GM20431 (cell line): ENCODE measurements around the gene S100A16.

Experiments
- in situ Hi-C: fragments of 300-500 bp; cut with MseI, MboI; formaldehyde crosslinking; loops from one replicate; pipeline ENCODE4 v1.15.0; 2020; ENCODE audit warnings: low sequenced_read_pairs; ENCODE audit not compliant: unreplicated experiment

S100A16 gene

DNA sequence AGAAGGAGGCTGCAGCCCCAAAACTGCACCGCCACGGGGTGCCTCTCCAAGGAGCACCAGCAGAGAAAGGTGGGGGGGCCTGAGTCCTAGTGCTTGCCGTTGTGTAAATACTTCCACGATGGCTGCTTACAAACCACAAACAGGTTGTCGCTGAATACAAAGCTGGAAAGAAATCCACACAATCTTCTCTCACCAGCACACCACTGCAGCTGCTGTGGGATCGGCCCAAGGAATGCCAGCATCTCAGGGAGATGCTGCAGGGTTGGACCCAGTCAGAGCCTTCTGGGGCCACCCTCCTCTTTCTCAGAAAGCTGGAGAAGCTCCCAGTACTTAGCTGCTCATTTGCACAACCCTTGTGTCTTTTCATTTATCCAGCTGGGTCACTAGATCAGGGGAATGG, 6.2 kb upstream of the S100A16 start:
- in situ Hi-C loops = no loop called here

DNA sequence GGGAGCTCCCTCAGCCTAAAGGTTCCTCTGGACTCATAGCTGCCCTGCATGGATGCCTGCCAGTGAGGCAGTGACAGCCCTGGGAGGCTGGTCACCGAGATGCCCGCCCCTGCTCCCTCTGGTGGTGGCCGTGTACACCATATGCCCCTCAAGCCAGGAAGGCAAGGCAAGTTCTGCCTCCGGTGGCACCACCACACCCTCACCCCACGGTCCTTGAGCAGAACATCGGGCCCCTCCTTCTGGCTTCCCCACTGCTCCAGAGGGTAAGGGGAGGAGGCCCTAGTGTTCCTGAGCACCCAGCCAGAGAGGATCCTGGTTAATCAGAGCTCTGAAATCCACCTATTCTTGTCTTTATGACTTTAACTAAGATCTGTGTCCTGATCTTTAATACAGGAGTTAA, 4.7 kb upstream of the S100A16 start:
- in situ Hi-C loops = no loop called here

DNA sequence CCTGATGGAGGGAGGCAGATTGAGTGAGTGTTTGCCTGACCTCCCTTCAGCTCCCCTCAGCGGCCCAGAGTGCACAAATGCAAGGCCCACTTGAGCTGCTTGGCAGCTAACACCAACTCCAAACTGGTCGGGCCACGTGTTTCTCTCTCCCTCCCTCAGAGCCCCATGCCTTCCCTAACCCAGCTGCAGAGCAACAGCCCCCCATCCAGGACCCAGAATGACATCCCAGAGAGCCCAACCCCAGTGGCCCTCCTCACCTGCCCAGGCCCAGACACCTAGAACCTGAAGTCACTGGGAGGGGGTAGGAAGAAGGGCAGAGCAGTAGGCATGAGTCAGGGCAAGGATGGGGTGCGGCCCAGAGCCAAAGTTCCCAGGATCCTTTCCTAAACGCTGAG, 4.0 kb upstream of the S100A16 start:
- in situ Hi-C loops = no loop called here

DNA sequence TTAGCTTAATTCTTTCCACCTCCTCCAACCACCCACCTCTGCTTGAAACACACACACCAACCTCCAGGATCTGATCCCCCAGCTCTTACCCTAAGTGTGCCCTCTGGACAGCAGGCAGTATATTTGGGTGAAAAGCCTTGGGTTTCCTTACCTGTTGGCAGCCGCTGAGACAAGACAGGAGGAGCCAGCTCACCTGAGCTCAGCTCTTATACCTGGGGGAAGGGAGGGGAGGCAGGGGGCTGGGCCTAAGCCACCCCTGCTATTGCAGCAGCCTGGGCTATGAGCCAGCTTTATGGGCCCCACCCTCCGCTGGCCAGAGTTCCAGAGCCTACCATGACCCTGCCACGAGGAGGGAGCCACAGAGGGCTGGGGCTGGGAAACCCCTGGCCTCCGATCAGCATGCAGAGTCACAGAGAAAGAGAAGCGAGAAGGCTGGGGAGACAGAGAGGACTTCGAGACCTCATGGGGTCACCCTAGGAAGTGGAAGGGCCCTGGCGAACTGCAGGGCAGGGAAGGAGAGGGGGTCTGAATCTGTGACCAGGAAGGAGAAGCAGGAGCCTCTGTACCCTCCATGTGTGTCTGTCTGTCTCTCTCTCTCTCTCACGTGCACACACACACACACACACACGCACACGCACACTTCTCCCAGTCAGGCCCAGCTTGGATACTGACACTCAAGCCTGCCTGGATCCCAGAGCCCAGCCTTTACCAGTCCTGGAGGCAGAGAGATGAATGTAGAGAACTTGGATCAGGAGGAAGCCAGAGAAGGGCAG, 3.4 kb upstream of the S100A16 start, which contains the start of gene S100A14:
Gene S100A14 (minus strand): TSS at position 182 of the 773 bp plus-strand sequence. CDS start 467 bp downstream, outside the sequence.
- in situ Hi-C loops = no loop called here

DNA sequence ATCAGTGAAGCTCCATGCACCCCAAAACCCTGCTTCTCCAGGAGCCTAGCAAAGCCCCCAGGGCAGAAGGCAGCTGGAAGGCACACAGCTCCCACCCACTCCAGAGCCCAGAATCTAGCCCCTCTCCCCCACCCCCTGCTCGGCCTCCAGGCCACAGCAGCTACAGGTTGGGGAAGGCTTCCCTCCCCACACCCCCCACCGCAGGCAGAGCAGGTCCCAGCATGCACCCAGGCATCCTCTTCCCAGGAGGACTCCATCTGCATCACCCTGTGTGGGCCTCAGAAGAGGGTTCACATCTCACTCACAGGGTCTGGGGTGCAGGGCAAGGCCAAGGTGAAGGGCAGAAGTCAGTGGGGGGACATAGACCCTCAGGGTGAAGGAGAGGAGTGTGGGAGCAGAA, 2.5 kb upstream of the S100A16 start:
- in situ Hi-C loops = no loop called here

DNA sequence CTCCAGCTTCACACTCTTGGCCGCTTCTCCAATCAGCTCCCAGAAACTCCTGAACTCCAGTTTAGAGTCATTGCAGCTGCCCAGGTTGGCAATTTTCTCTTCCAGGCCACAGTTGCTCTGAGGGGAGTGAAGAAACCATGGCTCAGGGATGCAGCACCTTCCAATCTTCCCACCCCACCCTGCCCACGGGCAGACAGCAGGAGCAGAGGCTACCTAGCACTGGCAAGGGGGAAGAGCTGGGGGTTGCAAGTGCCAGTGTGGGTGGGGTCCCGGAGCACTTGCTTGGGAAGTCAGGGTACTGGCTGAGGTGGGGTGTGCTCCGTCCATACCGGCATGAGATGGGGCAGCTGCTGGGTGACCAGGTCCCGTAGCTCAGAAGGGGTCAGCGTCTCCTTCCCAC, 2.0 kb upstream of the S100A16 start:
- in situ Hi-C loops = no loop called here

DNA sequence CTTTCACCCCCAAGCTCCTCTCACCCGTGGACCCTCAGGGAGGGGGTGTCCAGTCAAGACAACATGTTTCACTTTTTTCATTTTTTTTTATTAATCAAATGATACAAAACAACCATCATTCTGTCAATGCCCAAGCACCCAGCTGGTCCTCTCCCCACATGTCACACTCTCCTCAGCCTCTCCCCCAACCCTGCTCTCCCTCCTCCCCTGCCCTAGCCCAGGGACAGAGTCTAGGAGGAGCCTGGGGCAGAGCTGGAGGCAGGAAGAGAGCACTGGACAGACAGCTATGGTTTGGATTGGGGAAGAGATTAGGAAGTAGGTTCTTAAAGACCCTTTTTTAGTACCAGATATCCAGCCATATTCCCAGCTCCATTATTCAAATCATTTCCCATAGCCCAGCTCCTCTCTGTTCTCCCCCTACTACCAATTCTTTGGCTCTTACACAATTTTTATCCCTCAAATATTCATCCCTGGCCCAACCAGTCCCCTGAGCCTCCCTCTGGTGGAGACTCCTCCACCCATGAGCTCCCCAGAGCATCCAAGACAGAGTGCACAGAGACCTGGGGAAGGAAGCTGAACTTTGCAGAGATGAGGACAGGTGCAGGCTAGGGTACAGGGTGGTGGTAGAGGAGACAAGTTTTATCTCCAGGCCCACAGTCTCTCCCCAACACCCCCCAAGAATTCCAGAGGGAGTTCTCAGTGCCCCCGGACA, 1.4 kb upstream of the S100A16 start:
- in situ Hi-C loops = no loop called here

DNA sequence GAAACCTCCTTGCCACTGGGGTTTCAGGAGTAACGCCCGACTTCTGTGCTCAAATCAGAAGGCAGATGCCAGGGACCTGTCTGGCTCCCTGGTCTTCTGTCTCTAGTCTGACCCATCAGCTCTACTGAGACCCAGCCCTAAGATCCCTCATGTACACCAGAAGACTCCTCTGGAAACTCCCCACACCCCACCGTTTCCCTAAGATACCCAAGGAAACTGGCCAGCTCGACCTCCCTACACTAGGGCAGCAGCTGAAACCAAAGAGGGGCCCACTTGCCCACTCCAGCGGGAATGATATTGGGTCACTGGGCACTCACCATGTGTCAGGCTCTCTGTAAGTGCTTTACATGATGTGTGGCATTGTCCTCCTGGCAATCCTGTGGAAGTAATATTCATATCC, 469 bp upstream of the S100A16 start:
- in situ Hi-C loops = no loop called here

DNA sequence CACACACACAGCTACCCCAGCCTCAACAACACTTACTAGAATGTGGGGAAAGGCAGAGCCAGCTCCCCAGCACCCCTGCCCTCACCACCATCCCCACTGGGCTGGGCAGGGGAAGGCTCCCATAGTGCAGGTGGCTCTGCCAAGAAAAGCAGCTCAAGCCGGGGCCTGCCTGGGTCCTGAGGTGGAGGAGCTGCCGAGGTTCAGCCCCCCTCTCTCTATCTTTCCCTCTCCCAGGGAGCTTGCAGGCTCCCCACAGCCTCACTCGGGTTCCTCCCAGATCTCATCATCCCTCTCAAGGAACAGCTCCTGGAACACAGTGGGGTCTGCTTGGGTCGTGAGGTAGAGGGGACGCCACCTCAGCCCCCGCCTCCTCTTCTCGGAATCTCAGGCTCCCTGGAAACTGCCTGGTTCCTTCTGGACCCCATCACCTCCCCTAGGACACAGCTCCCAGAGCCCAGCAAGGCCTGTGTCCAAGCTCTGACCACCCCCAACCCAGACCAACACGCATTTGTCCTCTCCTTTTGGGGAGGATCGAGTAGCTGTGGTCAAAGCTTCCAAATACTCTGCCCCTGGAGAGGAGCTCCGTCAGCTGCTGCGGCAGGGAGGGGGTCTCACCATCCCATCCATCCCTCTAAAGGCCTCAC, 704 bp downstream of the S100A16 start:
- in situ Hi-C loops = no loop called here

DNA sequence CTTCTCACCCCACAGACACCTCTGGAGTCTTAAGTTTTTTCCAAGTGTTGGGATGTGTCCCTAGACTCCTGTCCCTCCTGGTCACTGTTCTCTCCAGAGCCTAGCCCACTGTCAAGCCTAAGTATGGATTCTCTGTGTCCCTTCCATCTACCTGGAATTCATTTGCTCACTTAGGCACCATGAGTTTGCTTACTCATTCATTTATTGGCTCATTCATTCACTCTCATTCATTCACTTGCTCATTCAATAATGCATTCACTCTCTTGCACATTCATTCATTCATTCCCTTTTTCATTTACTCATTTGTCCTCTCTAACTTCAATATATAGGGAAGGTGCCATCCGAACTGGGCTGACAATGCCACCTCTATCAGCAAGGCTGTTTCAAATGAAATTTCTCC, 1.6 kb downstream of the S100A16 start:
- in situ Hi-C loops = no loop called here

DNA sequence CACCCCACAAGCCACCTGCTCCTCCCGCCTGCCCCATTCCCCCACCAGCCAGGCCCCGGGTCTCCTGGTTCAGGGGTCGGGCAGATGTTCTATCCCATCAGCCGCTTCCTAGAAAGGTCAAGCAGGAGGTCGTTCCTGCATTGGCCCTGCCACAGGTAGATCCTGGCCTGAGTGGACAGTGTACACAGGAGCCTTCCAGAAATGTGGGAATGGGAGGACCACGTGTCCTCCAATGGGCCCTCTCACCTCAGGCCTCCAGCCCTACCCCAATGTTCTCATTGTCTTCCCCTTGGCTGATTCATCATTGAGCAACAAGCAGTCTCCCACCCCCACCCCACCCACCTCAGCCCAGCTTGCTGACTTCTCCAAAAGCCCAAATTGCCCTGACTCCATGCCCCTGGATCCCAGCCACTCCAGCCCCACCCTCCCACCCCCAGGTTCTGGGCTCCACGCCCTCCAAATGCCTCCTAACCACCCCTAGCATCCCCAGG, 2.1 kb downstream of the S100A16 start:
- in situ Hi-C loops = no loop called here

DNA sequence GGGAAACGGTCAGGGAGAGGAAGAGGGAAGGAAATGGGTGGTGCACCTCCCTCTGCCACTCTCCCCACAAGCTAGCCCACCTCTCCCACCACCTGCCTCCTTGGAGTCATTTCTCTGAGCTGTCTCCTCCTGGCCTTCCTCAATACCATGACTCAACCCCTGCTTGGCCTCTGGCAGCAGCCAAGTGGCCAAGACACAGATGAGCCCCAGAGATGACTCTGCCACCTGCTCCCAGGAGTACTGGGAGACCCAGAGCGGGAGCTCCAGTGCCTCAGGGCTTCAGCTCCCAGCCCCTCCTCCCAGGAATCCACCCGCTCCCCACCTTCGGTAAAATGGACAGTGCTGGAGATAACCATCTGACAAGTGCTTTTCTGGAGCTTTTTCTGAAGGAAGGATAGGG, 2.6 kb downstream of the S100A16 start:
- in situ Hi-C loops = no loop called here

DNA sequence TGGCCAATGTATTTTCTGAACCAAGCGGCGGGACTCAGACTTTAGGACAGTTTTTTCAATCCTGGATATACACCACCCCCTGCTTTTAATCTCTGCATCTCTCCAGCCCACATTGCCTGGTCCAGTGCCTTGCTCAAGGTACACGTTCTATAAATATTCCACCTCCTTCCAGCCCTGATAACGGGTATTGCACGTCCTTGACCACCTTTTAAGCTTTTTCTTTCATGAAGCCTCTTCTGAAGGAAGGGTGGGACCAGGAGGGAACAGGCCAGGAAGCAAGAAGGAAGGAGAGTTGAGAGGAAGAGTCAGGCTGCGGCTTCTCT, 3.4 kb downstream of the S100A16 start:
- in situ Hi-C loops = no loop called here

DNA sequence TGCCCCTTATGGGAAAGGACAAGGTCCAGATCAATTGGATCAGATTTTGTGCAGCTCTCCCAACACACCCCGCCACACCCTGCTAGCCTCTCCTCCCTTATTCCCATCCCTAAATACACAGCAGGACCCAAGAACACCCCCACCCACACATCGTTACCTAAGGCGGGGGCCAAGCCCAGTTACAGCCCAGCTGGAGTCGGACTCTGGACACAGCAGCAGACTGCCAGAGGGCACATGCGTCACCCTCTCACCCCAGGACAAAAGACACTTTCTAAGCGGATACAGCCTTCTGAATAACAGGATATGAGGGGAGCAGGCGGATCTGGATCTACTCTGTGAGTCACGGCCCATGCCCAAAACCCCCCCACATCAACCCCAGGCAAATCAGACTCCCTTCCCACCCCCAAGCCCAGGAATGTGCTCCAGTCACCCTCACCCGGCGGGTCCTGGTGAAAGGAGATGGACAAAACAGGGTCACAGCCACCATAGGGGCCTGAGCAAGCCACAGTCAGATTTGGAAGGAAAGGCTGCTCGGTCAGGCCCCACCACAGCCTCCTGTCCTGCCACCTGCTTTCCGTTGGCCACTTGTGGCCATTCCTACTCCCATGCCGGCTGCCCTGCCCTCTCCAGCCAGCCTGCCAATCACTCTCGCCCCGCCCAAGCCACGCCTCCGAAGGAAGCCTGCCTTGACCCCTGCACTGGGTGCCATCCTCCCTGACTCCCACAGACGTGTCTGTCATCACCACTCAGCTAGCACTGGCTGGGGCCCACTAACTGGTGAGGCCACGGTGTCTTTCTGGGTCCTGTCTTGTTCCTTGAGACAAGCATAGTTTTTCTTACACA, 4.0 kb downstream of the S100A16 start:
- in situ Hi-C loops = no loop called here

DNA sequence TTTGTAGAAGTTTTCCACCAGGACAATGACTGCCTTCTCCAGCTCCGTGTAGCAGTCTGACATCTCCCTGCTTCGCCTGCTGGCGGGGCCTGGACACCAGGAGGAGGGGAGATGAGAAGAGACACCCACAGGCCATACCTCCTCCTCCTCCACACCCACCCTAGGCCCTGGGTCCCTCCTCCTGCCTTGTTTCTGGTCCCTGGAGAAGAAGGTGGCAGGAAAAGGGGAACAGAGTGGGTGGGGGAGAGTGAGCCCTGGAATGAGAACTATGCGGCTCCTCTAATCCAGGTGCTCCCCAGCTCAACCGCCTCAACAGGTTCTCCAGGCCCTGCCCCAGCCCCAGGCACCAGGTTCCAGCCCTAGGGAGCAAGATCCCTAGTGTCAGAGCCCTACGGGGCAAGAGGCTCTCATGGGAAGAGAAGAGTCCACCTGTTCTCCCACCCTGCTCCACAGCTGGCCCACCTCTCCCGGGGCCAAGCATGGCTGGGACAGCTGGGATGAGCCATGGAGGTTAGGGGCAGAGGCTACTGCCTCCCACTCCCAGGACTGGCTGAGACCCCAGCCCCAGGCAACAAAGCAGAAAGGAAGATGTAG, 4.8 kb downstream of the S100A16 start:
- in situ Hi-C loops = no loop called here

DNA sequence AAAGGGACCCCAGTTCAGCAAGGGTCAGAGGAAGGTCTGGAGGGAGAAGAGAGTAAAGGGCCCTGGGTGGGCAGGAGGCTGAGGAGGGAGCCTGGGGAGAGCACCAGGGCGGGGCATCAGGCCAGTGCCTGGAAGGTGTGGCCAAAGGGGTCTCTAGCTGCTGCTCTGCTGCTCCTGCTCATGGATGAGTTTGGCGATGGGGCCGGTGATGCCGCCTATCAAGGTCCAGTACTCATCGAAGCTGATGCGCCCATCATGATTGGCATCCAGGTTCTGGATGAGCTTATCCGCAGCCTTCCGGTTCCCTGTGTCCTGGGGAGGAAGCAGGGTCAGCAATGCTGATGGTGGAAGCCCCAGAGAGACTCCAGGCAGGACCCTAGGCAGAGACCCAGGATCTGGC, 5.6 kb downstream of the S100A16 start:
- in situ Hi-C loops = no loop called here

DNA sequence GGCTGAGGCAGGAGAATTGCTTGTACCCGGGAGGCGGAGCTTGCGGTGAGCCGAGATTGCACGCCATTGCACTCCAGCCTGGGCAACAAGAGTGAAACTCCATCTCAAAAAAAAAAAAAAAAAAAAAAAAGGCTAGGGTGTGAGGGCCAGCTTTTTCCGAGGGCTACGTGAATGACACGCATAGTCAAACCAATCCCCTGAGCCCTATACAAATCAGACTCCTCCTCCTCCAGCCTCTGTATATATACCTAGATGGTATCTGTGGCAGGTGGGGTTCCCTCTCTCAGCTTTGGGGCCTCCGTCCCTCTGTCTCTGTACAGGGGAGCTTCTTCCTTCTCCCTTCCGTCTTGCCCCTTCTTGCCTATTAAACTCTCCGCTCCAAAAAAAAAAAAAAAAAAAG, 6.7 kb downstream of the S100A16 start:
- in situ Hi-C loops = no loop called here

DNA sequence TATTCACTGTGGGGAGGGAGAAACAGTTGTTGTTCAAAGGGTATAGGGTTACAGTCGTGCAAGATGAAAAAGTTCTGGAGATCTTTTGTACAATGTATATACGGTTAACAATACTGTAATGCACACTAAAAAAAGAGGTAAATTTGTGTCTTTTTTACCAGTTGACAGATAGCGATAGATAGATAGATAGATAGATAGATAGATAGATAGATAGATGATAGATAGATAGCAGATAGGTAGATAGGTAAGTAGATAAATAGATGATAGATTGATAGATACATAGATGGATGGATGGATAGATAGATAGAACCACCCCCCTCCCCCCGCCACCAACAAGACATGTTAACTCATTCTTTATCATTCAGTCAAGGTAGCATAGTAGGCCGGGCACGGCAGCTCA, 10.2 kb downstream of the S100A16 start:
- in situ Hi-C loops = no loop called here

DNA sequence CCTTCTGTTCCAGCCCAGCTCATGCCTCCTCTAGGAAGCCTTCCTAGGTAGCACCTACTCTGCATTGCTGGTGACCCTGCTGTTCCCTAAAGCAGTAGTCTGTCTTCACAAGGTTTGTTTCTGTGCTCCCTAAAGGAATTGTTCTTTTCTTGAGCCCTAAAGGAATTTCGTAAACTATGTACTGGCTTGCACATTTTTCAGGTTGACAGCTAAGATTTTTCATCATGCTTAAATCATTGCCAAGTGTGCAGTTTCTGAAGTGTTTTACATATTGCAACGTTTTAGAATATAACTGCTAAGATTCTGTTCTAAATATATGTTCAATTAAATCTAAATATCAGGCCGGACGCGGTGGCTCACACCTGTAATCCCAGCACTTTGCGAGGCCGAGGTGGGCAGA, 13.1 kb downstream of the S100A16 start:
- in situ Hi-C loops = no loop called here
